Peyer's patch (tissue), 4 donors: Measurements from ENCODE around the gene FBN1.

Experiments
- CTCF ChIP-seq, 6 experiments: fragments of 450-650 bp in 4 of 6; fragments of 200-600 bp in 2 of 6; sonication (generic) in 1 of 6; IDR thresholded peaks; one replicate each; pipeline ENCODE4 v1.5.1; 2017 to 2019; ENCODE audit warnings: antibody characterized with exemption in 6 of 6, mild to moderate bottlenecking in 3 of 6, moderate library complexity in 1 of 6
- POLR2A ChIP-seq, 2 donors: fragments of 450-650 bp; IDR thresholded peaks; one replicate each; pipeline ENCODE4 v1.5.1; 2017; ENCODE audit warnings: antibody characterized with exemption in 2 of 2, mild to moderate bottlenecking in 2 of 2, moderate library complexity in 2 of 2

GRCh38 chr15:48425051-48425450 is 220.5 kb downstream of the FBN1 start:
- TF ChIP-seq POLR2A (IDR thresholded peaks at IDR 0.05) (no peak), CTCF (IDR thresholded peaks at IDR 0.05) (no peak)
